HG03064 (cell line): ENCODE results near the gene CDK5R2.

Experiments used
- ATAC-seq: cut with Tn5 transposase; IDR thresholded peaks from one replicate; pipeline ENCODE4 v1.9.1; 2021; ENCODE audit warnings: low read depth; ENCODE audit not compliant: unreplicated experiment

Gene CDK5R2

GRCh38 chr2:218961651-218962570 is 2.4 kb downstream of the CDK5R2 start:
- no peak for ATAC-seq

GRCh38 chr2:218962859-218963492 is 3.5 kb downstream of the CDK5R2 start:
- ATAC-seq = no peak

- ATAC-seq = no peak
Measured at GRCh38 chr2:218963601-218964000, 4.1 kb downstream of the CDK5R2 start.

- no peak for ATAC-seq
Measured at GRCh38 chr2:218964041-218964771, 4.7 kb downstream of the CDK5R2 start.

- ATAC-seq = no peak
Measured at GRCh38 chr2:218970894-218971293, 11.4 kb downstream of the CDK5R2 start.

GRCh38 chr2:218975060-218975777 is 15.8 kb downstream of the CDK5R2 start:
- no peak for ATAC-seq

GRCh38 chr2:218979846-218980734 is 20.6 kb downstream of the CDK5R2 start:
- peak; percentile 90 for ATAC-seq

- ATAC-seq = no peak
Measured at GRCh38 chr2:218980735-218981389, 21.4 kb downstream of the CDK5R2 start.

GRCh38 chr2:218981390-218981880 is 22.0 kb downstream of the CDK5R2 start:
- no peak for ATAC-seq

- no peak for ATAC-seq
Measured at GRCh38 chr2:218981881-218982585, 22.6 kb downstream of the CDK5R2 start.

GRCh38 chr2:218982586-218983262 is 23.3 kb downstream of the CDK5R2 start:
- ATAC-seq = no peak

- ATAC-seq = no peak
Measured at GRCh38 chr2:218983263-218983933, 23.9 kb downstream of the CDK5R2 start.

GRCh38 chr2:218983934-218984238 is 24.4 kb downstream of the CDK5R2 start:
- ATAC-seq = no peak

GRCh38 chr2:218984239-218985020 is 25.0 kb downstream of the CDK5R2 start:
- no peak for ATAC-seq

- ATAC-seq = no peak
Measured at GRCh38 chr2:218985021-218985324, 25.5 kb downstream of the CDK5R2 start, which contains the start of gene FEV. Gene FEV, minus strand, starts transcription at chr2:218985184. Its CDS starts 109 bp downstream, at chr2:218985075.

GRCh38 chr2:218985325-218986091 is 26.0 kb downstream of the CDK5R2 start:
- ATAC-seq = no peak
